MM.1S (cell line): Measurements from ENCODE around the gene SEMA4A.

Experiments
- EZH2 ChIP-seq: fragments of 300-600 bp; sonication (generic); optimal IDR thresholded peaks from 2 replicates; pipeline ENCODE3; 2017; ENCODE audit warnings: low read depth, mild to moderate bottlenecking, antibody characterized with exemption, low read length, mixed read lengths
- TF ChIP-seq, protein P1 (sequence below): fragments of 300-600 bp; sonication (generic); IDR thresholded peaks from 2 replicates; pipeline ENCODE4 v1.5.1; 2016; ENCODE audit warnings: antibody characterized with exemption, low read length, mixed read lengths

DNA sequence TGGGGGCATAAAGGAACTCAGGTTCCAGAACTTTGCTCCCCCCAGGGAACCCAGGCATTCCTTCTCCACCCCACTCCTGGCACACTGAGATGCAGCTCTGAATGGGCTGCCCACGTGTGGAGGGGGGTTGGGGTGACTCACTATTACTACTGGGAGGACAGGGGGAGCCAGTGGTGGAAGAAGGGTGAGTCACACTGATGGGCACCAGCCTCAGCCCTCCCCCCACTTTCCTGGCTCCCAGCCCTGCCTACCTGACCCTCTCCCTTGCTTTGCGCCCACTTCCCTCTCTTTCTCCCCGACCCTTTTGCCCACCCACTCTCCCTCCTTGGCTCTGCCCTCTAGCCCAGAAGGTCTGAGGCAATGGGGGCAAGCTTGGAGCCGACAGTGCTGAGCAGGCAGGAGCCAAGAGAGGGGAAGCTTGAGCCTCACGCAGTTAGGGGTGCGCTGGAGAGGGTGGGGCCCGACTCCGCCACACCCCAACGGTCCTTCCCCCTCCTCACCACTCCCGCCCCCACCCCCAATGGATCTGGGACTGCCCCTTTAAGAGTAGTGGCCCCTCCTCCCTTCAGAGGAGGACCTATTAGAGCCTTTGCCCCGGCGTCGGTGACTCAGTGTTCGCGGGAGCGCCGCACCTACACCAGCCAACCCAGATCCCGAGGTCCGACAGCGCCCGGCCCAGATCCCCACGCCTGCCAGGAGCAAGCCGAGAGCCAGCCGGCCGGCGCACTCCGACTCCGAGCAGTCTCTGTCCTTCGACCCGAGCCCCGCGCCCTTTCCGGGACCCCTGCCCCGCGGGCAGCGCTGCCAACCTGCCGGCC, 39.1 kb upstream of the SEMA4A start, which contains the start of gene LMNA:
- TF ChIP-seq, protein P1, sequence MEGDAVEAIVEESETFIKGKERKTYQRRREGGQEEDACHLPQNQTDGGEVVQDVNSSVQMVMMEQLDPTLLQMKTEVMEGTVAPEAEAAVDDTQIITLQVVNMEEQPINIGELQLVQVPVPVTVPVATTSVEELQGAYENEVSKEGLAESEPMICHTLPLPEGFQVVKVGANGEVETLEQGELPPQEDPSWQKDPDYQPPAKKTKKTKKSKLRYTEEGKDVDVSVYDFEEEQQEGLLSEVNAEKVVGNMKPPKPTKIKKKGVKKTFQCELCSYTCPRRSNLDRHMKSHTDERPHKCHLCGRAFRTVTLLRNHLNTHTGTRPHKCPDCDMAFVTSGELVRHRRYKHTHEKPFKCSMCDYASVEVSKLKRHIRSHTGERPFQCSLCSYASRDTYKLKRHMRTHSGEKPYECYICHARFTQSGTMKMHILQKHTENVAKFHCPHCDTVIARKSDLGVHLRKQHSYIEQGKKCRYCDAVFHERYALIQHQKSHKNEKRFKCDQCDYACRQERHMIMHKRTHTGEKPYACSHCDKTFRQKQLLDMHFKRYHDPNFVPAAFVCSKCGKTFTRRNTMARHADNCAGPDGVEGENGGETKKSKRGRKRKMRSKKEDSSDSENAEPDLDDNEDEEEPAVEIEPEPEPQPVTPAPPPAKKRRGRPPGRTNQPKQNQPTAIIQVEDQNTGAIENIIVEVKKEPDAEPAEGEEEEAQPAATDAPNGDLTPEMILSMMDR = no peak
- TF ChIP-seq EZH2 = no peak
